22Rv1 (cell line): ENCODE measurements around the gene BACH1.
"Not testable (repeated sequence)": the region's sequence is repeated elsewhere in the genome, so short reads cannot be mapped to it uniquely, and the experiment has no call there.

Experiments used
- CTCF ChIP-seq: fragments of 450-650 bp; IDR thresholded peaks from 2 replicates; pipeline ENCODE4 v1.5.1; 2017; ENCODE audit warnings: mild to moderate bottlenecking
- ZFX ChIP-seq: fragments of 450-650 bp; IDR thresholded peaks from 2 replicates; pipeline ENCODE4 v1.6.1; 2017; ENCODE audit warnings: antibody characterized with exemption, borderline replicate concordance

- TF ChIP-seq CTCF, ZFX: not testable (repeated sequence)
These were observed 57.6 kb downstream of the BACH1 start for GRCh38 chr21:29356291-29356690.
